ENCODE measurements around the gene HPGDS.

DNA sequence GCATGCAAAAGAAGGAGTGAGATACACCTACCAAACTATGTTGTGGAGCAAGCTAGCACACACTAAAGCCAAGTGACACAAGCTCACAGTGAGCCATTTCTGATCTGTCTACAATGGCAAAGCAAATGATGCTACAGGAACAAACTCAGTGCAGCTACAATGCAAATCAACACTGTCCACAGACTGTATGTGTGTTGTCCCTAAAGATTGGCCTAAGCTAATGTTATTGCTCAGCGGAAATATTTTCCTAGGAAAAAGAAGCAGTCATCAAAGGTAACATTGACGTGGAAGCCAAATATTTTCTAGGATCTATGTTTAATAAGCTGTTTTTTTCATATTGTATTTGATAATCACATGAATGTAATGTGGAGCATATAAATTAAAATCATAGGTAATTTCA is 34.7 kb upstream of the HPGDS start:
- TF ChIP-seq EZH2 (IDR thresholded peaks at IDR 0.05; ENCODE audit: borderline replicate concordance, insufficient read depth, low read length, poor library complexity, severe bottlenecking) (no peak), SMC3 (conservative IDR thresholded peaks at IDR 0.05; ENCODE audit: poor library complexity) (no peak), TAF1 (IDR thresholded peaks at IDR 0.05; ENCODE audit: low read depth) (no peak), RAD21 (conservative IDR thresholded peaks at IDR 0.05) (no peak), EP300 (conservative IDR thresholded peaks at IDR 0.05; ENCODE audit: poor library complexity, severe bottlenecking) (no peak), POLR2AphosphoS5 (IDR thresholded peaks at IDR 0.05) (no peak), MXI1 (conservative IDR thresholded peaks at IDR 0.05; ENCODE audit: poor library complexity, severe bottlenecking) (no peak)
- TF ChIP-seq, protein P1, sequence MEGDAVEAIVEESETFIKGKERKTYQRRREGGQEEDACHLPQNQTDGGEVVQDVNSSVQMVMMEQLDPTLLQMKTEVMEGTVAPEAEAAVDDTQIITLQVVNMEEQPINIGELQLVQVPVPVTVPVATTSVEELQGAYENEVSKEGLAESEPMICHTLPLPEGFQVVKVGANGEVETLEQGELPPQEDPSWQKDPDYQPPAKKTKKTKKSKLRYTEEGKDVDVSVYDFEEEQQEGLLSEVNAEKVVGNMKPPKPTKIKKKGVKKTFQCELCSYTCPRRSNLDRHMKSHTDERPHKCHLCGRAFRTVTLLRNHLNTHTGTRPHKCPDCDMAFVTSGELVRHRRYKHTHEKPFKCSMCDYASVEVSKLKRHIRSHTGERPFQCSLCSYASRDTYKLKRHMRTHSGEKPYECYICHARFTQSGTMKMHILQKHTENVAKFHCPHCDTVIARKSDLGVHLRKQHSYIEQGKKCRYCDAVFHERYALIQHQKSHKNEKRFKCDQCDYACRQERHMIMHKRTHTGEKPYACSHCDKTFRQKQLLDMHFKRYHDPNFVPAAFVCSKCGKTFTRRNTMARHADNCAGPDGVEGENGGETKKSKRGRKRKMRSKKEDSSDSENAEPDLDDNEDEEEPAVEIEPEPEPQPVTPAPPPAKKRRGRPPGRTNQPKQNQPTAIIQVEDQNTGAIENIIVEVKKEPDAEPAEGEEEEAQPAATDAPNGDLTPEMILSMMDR (IDR thresholded peaks at IDR 0.05; ENCODE audit: poor library complexity, severe bottlenecking): no peak
- TF ChIP-seq, protein P2, sequence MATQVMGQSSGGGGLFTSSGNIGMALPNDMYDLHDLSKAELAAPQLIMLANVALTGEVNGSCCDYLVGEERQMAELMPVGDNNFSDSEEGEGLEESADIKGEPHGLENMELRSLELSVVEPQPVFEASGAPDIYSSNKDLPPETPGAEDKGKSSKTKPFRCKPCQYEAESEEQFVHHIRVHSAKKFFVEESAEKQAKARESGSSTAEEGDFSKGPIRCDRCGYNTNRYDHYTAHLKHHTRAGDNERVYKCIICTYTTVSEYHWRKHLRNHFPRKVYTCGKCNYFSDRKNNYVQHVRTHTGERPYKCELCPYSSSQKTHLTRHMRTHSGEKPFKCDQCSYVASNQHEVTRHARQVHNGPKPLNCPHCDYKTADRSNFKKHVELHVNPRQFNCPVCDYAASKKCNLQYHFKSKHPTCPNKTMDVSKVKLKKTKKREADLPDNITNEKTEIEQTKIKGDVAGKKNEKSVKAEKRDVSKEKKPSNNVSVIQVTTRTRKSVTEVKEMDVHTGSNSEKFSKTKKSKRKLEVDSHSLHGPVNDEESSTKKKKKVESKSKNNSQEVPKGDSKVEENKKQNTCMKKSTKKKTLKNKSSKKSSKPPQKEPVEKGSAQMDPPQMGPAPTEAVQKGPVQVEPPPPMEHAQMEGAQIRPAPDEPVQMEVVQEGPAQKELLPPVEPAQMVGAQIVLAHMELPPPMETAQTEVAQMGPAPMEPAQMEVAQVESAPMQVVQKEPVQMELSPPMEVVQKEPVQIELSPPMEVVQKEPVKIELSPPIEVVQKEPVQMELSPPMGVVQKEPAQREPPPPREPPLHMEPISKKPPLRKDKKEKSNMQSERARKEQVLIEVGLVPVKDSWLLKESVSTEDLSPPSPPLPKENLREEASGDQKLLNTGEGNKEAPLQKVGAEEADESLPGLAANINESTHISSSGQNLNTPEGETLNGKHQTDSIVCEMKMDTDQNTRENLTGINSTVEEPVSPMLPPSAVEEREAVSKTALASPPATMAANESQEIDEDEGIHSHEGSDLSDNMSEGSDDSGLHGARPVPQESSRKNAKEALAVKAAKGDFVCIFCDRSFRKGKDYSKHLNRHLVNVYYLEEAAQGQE (IDR thresholded peaks at IDR 0.05; ENCODE audit: borderline replicate concordance): no peak
